ENCODE results near the gene MAP3K10. TPM values are rescaled to one million over a fixed set of nuclear protein-coding genes. Genes with fewer than 3 reads are reported as not detected.

MAP3K10 gene
- total and polyA plus RNA-seq, 2 donors from 2014 or later = 15.0 to 17.3 TPM

DNA sequence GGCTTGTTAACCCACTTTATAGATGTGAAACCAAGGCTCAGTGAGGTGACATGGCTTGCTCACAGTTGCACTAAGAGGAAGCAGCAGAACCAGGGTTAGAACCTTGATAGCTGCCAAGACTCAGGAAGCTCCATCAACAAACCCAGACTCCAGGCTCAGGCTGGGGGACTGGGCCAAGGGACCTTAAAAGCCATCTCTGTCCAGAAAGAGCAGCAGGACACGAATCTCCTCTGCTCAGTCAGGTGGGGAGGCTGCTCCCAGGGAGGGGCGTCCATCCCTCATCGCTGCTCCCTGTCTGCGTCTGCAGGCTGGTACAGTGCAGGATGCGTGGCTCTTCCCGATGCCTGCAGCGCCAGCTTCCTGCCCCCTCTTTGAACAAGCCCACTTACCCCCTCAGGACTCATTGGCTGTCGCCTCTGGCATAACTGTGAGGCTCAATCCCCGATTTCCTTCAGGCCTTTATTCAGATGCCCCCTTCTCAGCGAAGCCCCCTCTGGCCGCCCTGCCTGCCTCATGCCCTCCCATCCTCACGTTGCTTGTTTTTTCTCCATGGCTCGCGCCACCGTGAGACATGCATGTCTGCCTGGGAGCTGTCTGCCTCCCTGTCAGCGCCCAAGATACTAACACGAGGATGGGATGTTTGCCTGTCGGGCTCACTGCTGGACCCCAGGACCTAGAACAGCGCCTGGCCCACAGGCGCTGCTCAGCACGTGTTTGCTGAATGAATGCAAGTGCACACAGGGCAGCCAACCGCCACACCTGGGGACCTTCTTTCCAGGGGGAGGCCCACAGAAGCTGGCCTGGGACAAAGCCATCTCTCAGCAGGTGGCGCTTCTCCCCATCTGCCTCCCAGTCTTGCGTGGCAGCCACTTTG, 72.5 kb downstream of the MAP3K10 start:
- Histone ChIP-seq H3K27me3 (ENCODE audit: control insufficient read depth, insufficient read depth, low read length) (no peaks in the 10 kb centered on the region), H3K36me3 (ENCODE audit: control insufficient read depth in 2 of 3, insufficient read depth in 3 of 3, low read length in 3 of 3) (peaks cover 0 to 17% (median 8%) of the 10 kb centered on the region in 3 donors), H3K9me3 (ENCODE audit: control insufficient read depth in 2 of 3, insufficient read depth in 1 of 3, low read length in 3 of 3) (no peaks in the 10 kb centered on the region), H3K4me1 (ENCODE audit: control insufficient read depth in 2 of 3, insufficient read depth in 2 of 3, low read depth in 1 of 3, low read length in 3 of 3) (peaks cover 0 to 26% (median 20%) of the 10 kb centered on the region in 3 donors), H3K9ac (ENCODE audit: low read length in 3 of 3) (no peak overlapping the region), H3K27ac (ENCODE audit: low read depth in 2 of 2, low read length in 2 of 2) (no peak overlapping the region), H3K4me3 (ENCODE audit: low read length in 3 of 3) (no peak overlapping the region)
- intact Hi-C loops (cut with DNase I) = no loop called here
- TF ChIP-seq, protein P1, sequence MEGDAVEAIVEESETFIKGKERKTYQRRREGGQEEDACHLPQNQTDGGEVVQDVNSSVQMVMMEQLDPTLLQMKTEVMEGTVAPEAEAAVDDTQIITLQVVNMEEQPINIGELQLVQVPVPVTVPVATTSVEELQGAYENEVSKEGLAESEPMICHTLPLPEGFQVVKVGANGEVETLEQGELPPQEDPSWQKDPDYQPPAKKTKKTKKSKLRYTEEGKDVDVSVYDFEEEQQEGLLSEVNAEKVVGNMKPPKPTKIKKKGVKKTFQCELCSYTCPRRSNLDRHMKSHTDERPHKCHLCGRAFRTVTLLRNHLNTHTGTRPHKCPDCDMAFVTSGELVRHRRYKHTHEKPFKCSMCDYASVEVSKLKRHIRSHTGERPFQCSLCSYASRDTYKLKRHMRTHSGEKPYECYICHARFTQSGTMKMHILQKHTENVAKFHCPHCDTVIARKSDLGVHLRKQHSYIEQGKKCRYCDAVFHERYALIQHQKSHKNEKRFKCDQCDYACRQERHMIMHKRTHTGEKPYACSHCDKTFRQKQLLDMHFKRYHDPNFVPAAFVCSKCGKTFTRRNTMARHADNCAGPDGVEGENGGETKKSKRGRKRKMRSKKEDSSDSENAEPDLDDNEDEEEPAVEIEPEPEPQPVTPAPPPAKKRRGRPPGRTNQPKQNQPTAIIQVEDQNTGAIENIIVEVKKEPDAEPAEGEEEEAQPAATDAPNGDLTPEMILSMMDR (IDR thresholded peaks at IDR 0.05; ENCODE audit: borderline replicate concordance, extremely low read depth, insufficient read depth) = no peak
- DNase-seq = peak in 1 of 5 donors; percentile 39
- no peak for FAIRE-seq

DNA sequence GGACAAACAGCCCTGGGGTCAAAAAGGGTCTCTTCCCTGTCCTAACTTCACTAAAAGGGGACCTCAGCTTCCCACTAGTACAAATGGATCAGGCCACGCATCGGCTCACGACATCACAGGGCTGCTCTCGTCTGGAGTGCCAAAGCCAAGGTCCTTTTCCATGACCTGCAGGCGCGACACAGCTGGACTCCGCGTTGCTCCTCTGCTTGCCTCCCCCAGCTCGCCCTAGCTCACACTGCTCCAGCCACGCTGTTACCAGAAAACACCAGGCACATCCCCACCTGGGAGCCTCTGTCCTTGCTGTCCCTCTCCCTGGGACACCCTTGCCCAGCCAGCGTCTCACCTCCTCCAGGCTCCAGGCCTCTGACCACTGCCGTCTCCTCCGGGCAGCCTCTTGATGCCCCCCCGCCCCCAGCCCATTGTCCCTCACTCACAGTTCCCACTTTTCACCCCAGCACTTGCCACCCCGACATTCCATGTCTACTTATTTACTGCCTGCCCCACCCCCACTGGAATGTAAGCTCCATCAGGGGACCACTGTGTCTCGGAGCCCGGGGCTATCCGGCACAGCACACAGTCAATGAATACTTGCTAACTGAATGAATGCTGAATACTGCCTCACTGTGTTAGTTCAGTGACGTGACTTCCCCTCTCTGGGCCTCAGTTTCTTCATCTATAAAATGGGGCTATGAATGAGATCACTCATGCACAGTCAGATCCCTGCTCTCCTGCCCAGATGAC, 73.3 kb downstream of the MAP3K10 start:
- H3K9me3 ChIP-seq (ENCODE audit: control insufficient read depth in 2 of 3, insufficient read depth in 1 of 3, low read length in 3 of 3) = no peaks in the 10 kb centered on the region
- peak in 1 of 5 donors; percentile 47 for DNase-seq
- H3K4me3 ChIP-seq (ENCODE audit: low read length in 3 of 3) = no peak overlapping the region
- no peak overlapping the region for H3K27ac ChIP-seq (ENCODE audit: low read depth in 2 of 2, low read length in 2 of 2)
- H3K27me3 ChIP-seq (ENCODE audit: control insufficient read depth, insufficient read depth, low read length) = no peaks in the 10 kb centered on the region
- intact Hi-C loops (cut with DNase I) = no loop called here
- peaks cover 0 to 26% (median 20%) of the 10 kb centered on the region in 3 donors for H3K4me1 ChIP-seq (ENCODE audit: control insufficient read depth in 2 of 3, insufficient read depth in 2 of 3, low read depth in 1 of 3, low read length in 3 of 3)
- TF ChIP-seq, protein P1 (IDR thresholded peaks at IDR 0.05; ENCODE audit: borderline replicate concordance, extremely low read depth, insufficient read depth) = no peak
- peaks cover 0 to 17% (median 8%) of the 10 kb centered on the region in 3 donors for H3K36me3 ChIP-seq (ENCODE audit: control insufficient read depth in 2 of 3, insufficient read depth in 3 of 3, low read length in 3 of 3)
- no peak overlapping the region for H3K9ac ChIP-seq (ENCODE audit: low read length in 3 of 3)
- no peak for FAIRE-seq

Other genes starting within 250 kb of the MAP3K10 start
- 84.7 TPM for gene PSMC4, start 220.3 kb upstream of the MAP3K10 start, total RNA-seq
- gene PSMC4, start 220.3 kb upstream of the MAP3K10 start, polyA plus RNA-seq (ENCODE audit: insufficient read depth, low read depth, low replicate concordance) = 113 TPM
- gene ZNF546, start 194.4 kb upstream of the MAP3K10 start, total RNA-seq = 7.3 TPM
- 3.4 TPM for gene ZNF546, start 194.4 kb upstream of the MAP3K10 start, polyA plus RNA-seq (ENCODE audit: insufficient read depth, low read depth, low replicate concordance)
- 33.2 TPM for gene ZNF780B, start 135.2 kb upstream of the MAP3K10 start, total RNA-seq
- gene ZNF780B, start 135.2 kb upstream of the MAP3K10 start, polyA plus RNA-seq (ENCODE audit: insufficient read depth, low read depth, low replicate concordance) = 4.6 TPM
- gene ZNF780A, start 100.5 kb upstream of the MAP3K10 start, total RNA-seq = 26.2 TPM
- 11.8 TPM for gene ZNF780A, start 100.5 kb upstream of the MAP3K10 start, polyA plus RNA-seq (ENCODE audit: insufficient read depth, low read depth, low replicate concordance)
- gene TTC9B, start 27.0 kb downstream of the MAP3K10 start, total RNA-seq = not detected
- gene TTC9B, start 27.0 kb downstream of the MAP3K10 start, polyA plus RNA-seq (ENCODE audit: insufficient read depth, low read depth, low replicate concordance) = not detected
- 1.2 TPM for gene CCNP, start 35.3 kb downstream of the MAP3K10 start, total RNA-seq
- 2.1 TPM for gene CCNP, start 35.3 kb downstream of the MAP3K10 start, polyA plus RNA-seq (ENCODE audit: insufficient read depth, low read depth, low replicate concordance)
- gene AKT2, start 93.9 kb downstream of the MAP3K10 start, total RNA-seq = 154 TPM
- gene AKT2, start 93.9 kb downstream of the MAP3K10 start, polyA plus RNA-seq (ENCODE audit: insufficient read depth, low read depth, low replicate concordance) = 75.0 TPM
- gene C19orf47, start 157.0 kb downstream of the MAP3K10 start, total RNA-seq = 12.9 TPM
- 13.0 TPM for gene C19orf47, start 157.0 kb downstream of the MAP3K10 start, polyA plus RNA-seq (ENCODE audit: insufficient read depth, low read depth, low replicate concordance)
- gene PLD3, start 157.3 kb downstream of the MAP3K10 start, total RNA-seq = 207 TPM
- 175 TPM for gene PLD3, start 157.3 kb downstream of the MAP3K10 start, polyA plus RNA-seq (ENCODE audit: insufficient read depth, low read depth, low replicate concordance)
- gene HIPK4, start 198.8 kb downstream of the MAP3K10 start, total RNA-seq = 0.09 TPM
- gene HIPK4, start 198.8 kb downstream of the MAP3K10 start, polyA plus RNA-seq (ENCODE audit: insufficient read depth, low read depth, low replicate concordance) = not detected
- 4.5 TPM for gene PRX, start 222.0 kb downstream of the MAP3K10 start, total RNA-seq
- 12.6 TPM for gene PRX, start 222.0 kb downstream of the MAP3K10 start, polyA plus RNA-seq (ENCODE audit: insufficient read depth, low read depth, low replicate concordance)
- gene SERTAD1, start 234.6 kb downstream of the MAP3K10 start, total RNA-seq = 14.8 TPM
- gene SERTAD1, start 234.6 kb downstream of the MAP3K10 start, polyA plus RNA-seq (ENCODE audit: insufficient read depth, low read depth, low replicate concordance) = 18.2 TPM